ENCODE data around the gene EHD4.

The EHD4 gene

DNA sequence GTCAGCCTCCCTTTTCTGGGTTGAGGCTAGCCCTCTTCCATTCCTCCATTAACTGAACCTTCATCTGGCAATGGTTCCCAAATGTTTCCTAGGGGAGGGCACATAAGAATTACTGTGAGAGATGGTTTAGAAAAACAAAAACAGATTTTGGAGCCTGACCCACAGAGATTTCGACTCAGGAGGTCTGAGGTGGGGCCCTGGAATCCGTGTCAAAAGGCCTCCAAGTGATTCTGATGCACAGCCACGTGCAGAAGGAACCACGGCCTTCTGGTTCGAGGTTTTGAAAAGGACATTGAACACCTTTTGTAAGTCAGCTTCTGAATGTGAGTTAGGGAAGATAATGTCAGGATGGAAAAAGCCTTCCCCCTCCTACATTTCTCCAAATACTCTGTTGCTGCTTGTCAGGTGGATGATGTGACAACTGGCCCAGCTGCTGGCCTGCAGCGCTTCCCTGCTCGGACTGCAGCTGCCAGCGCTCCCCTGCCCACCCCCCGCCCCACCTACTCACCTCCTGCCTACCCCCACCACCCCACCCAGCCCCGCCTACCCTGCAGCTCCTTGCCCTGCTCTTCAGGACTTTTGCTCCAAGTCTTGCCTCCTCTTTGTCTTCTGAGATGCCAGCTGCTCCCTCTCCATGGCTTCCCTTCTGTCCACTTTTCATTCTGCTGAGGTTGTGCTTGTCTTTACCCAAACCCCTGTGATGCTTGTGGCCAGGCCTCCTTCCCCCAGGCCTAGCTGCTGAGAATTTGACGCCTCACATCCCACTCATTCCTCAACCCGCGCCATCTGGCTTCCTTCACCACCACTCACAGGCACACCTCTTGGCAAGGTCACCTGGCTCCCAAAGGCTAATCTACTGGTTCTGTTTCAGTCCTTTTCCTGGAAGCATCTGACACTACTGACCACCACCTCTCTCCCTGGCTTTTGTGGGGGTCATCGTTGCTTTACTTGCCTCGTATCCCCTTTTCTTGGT is 6.6 kb downstream of the EHD4 start:
- H3K4me3 Mint-ChIP-seq, result no peak overlapping the region
- no peak for DNase-seq
- no peak overlapping the region for H3K27ac Mint-ChIP-seq
- H3K4me1 Mint-ChIP-seq (ENCODE audit: low read depth), result peaks cover 59% of the 10 kb centered on the region
- H3K36me3 Mint-ChIP-seq (ENCODE audit: low read depth), result peaks cover 36% of the 10 kb centered on the region
- H3K9me3 Mint-ChIP-seq, result no peaks in the 10 kb centered on the region
- H3K27me3 Mint-ChIP-seq, result no peaks in the 10 kb centered on the region

DNA sequence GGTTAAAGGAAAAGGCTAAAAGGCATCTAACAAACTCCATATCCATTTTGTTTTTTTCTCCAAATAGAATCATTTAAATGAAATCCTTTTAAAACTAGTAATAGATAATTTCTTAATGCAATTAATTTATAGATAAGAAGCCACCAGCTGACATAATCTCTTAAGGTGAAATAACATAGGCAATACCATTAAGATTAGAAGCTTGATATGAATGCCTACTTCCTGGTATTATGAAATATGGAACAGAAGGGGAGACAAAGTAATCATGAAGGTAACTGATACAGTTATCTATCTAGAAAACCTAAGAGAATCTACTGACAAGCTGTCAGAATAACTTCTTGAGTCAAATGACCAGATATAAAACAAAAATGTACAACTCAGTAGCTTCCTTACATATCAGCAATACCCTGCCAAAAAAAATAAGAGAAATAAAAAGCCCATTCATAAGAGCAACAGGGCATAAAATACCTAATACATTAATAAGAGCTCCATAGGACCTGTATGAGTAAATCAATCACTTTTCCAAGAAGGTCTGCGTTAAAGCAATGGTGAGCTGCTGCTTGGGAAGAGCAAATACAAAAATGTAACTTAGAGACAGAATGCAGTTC is 10.7 kb downstream of the EHD4 start:
- H3K9me3 Mint-ChIP-seq, result no peaks in the 10 kb centered on the region
- no peak for DNase-seq
- H3K27me3 Mint-ChIP-seq, result no peaks in the 10 kb centered on the region
- H3K27ac Mint-ChIP-seq, result no peak overlapping the region
- H3K4me1 Mint-ChIP-seq (ENCODE audit: low read depth), result peaks cover 38% of the 10 kb centered on the region
- H3K36me3 Mint-ChIP-seq (ENCODE audit: low read depth), result peaks cover 33% of the 10 kb centered on the region
- no peak overlapping the region for H3K4me3 Mint-ChIP-seq

DNA sequence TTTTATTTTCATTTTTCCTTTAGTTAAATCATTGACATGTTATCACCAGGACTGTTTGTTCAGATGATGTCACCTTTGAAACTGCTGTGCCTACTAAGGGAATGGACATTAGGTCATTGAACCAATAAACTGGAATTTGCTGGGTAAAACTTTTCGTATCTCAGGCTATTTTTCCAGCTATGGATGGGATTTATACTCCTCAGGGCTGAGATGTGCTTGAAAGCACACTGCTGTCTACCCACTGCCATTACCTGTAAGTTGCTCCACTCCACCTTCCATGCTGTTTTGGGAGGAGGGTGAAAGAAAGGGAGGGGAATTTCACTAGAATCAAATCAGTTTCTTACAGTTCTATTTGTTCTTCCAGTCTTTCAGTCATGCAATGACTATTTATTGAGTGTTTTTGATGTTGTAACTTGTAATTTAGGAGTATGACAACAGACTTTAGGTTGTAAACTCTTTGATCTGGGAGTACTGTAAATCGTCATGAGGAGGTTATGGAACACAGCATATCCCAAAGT is 11.3 kb downstream of the EHD4 start:
- no peaks in the 10 kb centered on the region for H3K9me3 Mint-ChIP-seq
- no peaks in the 10 kb centered on the region for H3K27me3 Mint-ChIP-seq
- peaks cover 34% of the 10 kb centered on the region for H3K4me1 Mint-ChIP-seq (ENCODE audit: low read depth)
- no peak overlapping the region for H3K27ac Mint-ChIP-seq
- H3K4me3 Mint-ChIP-seq, result no peak overlapping the region
- H3K36me3 Mint-ChIP-seq (ENCODE audit: low read depth), result peaks cover 33% of the 10 kb centered on the region
- no peak for DNase-seq

DNA sequence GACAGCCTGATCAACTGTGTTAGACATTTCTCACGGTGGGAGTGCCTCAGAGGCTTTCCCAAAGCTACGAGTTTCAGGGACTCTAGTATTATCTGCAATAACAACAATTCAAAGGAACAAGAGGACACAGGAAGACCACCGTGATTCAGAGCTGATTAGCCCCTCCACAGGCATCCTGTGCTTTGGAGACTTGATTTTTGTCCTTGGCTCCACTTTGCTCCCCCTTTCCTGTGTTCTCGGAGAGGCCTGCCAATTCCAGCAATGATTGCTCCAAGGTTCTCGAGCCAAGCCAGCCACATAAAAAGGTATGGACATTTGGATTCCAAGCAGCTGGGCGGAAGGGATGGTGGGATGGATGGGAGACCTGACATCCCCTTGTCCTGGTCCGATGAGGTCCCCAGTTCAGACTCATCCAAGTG is 14.3 kb downstream of the EHD4 start:
- Mint-ChIP-seq H3K4me3 (no peak overlapping the region), H3K27me3 (no peaks in the 10 kb centered on the region), H3K27ac (no peak overlapping the region), H3K9me3 (no peaks in the 10 kb centered on the region), H3K4me1 (ENCODE audit: low read depth) (peaks cover 31% of the 10 kb centered on the region), H3K36me3 (ENCODE audit: low read depth) (peaks cover 47% of the 10 kb centered on the region)
- DNase-seq, result no peak

DNA sequence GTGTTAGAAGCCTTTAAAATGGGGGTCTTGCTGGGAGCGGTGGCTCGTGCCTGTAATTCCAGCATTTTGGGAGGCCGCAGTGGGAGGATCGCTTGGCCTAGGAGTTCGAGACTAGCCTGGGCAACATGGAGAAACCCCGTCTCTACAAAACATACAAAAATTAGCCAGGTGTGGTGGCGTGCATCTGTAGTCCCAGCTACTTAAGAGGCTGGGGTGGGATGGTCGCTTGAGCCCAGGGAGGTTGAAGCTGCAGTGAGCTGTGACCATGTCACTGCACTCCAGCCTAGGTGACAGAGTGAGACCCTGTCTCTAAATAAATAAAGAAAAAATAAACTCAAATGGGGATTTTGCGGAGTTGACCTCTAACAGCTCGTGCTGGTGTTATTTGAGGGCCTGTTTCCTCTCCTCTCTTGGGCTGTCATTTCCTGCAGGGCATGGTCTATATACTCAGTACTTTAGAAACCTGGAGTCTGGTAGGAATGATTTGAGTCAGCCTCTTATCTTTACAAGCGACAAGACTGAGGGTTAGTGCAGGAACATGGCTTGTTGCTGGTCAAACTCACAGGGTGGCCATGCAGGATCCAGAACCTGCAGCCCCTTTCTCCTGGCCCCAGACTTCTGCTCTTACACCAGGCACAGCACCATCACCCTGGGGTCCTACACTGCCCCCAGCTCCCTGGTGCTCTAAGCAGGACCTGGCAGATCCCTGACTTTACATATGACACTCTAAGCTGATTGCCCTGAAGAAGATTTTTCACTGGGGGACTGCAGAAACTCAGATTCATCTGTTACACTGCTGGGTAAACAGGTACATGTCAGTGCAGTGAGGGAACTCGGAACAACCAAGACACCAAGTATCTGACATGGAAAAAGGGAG is 15.1 kb downstream of the EHD4 start:
- H3K4me3 Mint-ChIP-seq, result no peak overlapping the region
- no peak for DNase-seq
- peak overlapping the region; percentile 73 for H3K27ac Mint-ChIP-seq
- H3K27me3 Mint-ChIP-seq, result no peaks in the 10 kb centered on the region
- H3K9me3 Mint-ChIP-seq, result no peaks in the 10 kb centered on the region
- peaks cover 28% of the 10 kb centered on the region for H3K4me1 Mint-ChIP-seq (ENCODE audit: low read depth)
- H3K36me3 Mint-ChIP-seq (ENCODE audit: low read depth), result peaks cover 51% of the 10 kb centered on the region

DNA sequence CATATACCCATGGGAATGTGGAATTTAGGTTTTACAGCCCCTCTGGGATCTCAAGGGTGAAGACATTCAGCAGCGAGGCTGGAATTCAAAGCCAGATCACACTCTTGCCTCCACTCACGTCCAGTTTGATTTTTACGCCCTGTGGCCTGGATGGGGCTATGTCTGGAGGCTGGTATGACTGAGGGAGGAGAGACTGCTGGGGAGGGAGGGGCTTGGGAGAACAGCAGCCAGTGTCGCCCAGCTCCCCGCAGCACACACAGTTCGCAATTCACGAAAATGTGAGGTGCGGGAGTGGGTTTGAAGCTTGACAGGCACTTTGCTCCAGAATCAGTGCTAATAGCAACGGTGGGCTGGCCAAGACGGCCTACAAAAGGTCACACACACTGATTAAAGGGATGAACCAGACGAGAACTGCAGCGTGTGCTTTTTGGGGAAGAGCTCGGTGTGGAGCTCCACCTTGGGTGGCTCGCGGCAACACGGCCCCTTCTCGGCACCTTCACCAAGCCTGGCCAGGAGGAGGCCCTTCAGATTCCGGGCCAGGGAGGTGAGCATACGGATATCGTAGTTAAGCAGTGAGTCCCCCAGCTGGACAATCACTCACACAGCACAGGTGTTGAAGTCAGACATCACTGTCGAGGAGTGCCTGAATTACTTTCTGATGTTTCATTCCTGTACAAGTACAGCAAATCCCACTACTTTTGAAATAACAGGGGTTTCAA is 16.4 kb downstream of the EHD4 start:
- H3K27me3 Mint-ChIP-seq, result no peaks in the 10 kb centered on the region
- peaks cover 17% of the 10 kb centered on the region for H3K4me1 Mint-ChIP-seq (ENCODE audit: low read depth)
- DNase-seq, result no peak
- H3K36me3 Mint-ChIP-seq (ENCODE audit: low read depth), result peaks cover 55% of the 10 kb centered on the region
- H3K9me3 Mint-ChIP-seq, result no peaks in the 10 kb centered on the region
- no peak overlapping the region for H3K4me3 Mint-ChIP-seq
- H3K27ac Mint-ChIP-seq, result no peak overlapping the region

DNA sequence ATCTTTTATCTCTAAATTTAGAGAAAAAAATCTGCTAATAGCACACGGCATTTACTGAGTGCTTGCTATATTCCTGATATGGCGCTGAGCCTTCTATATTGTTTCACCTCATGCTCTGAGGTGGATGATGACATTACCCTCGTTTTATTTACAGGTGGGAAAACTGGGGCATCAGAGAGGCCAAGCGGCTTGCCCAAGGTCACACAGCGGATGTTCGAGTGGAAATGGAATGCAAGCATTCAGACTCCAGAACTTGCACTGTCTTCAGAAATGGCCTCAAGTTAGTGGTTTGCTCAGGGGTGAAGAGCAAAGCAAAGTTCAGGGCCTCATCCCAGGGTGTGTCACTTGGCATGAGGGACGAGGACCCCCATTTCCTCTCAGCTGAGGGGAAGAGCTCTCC is 17.3 kb downstream of the EHD4 start:
- H3K36me3 Mint-ChIP-seq (ENCODE audit: low read depth), result peaks cover 61% of the 10 kb centered on the region
- H3K9me3 Mint-ChIP-seq, result no peaks in the 10 kb centered on the region
- DNase-seq, result no peak
- H3K27me3 Mint-ChIP-seq, result no peaks in the 10 kb centered on the region
- H3K4me3 Mint-ChIP-seq, result no peak overlapping the region
- no peak overlapping the region for H3K27ac Mint-ChIP-seq
- peaks cover 16% of the 10 kb centered on the region for H3K4me1 Mint-ChIP-seq (ENCODE audit: low read depth)

DNA sequence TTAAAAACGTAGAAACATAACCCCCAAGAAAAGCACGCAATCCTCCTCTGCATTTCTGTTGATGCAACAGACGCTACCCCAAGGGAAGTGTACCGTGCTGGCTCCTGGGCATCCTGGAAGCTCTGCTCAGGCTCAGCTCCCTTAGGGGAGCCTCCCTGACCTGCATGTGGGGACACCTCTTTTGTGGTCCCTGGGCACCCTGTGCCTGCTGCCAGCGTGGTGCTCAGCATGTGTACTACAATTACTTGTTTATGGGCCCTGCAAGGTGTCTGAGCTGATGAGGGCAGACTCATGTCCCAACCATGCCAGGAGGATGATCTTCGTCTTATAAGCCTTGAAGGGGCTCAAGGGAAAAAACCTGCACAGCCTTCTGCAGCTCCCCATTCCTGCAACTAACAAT is 18.3 kb downstream of the EHD4 start:
- H3K4me3 Mint-ChIP-seq, result no peak overlapping the region
- H3K4me1 Mint-ChIP-seq (ENCODE audit: low read depth), result peaks cover 14% of the 10 kb centered on the region
- peak overlapping the region; percentile 26 for H3K27ac Mint-ChIP-seq
- H3K27me3 Mint-ChIP-seq, result no peaks in the 10 kb centered on the region
- H3K36me3 Mint-ChIP-seq (ENCODE audit: low read depth), result peaks cover 63% of the 10 kb centered on the region
- H3K9me3 Mint-ChIP-seq, result no peaks in the 10 kb centered on the region
- no peak for DNase-seq

DNA sequence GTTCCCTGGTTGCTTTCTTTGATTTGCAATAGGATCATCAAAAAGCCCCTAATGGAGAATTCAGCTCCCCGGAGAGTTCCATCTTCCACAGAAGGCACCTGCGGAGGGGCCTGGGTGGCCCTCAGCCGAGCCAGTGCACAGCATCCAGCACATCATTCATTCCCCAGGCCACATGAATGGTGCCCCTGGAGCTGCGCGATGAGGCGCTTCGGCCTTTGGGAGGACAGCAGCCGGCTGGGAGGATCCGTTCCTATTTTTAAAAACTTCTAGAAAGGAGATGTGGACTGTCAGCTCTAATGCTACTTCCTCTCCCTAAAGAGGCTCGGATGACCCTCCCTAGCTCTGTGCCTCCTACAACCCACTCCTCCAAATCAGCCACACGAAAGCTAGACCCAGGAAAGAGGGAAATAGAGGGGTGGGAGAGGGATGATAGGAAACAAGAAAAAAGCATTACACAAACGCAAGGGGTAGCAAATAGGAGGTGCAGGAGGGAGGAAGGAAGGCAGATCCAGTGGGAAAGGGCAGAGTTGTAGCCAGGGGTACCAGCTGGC is 20.3 kb downstream of the EHD4 start:
- Mint-ChIP-seq H3K36me3 (ENCODE audit: low read depth) (peaks cover 54% of the 10 kb centered on the region), H3K4me1 (ENCODE audit: low read depth) (peaks cover 5% of the 10 kb centered on the region)

DNA sequence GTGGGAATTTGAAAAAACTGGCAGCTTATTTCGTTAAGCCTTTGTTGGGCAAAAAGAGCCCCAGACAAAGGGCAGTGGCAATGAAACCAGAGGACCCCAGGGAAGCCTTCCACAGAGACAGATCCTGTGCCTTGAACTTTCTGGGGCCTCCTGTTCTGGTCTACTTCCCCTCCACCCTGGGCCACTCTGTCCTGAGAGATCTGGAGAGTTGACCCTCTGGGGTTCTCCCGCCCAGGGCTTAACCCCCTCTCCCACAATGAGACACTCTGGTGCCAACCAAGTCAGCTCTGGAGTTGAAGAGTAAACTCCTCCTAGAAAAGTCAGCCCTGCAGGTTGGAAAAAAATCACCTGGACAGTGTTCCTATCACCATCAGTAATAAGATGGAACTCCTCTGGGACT is 20.8 kb downstream of the EHD4 start:
- H3K27ac Mint-ChIP-seq, result no peak overlapping the region
- DNase-seq, result no peak
- no peak overlapping the region for H3K4me3 Mint-ChIP-seq
- peaks cover 1% of the 10 kb centered on the region for H3K4me1 Mint-ChIP-seq (ENCODE audit: low read depth)
- H3K36me3 Mint-ChIP-seq (ENCODE audit: low read depth), result peaks cover 55% of the 10 kb centered on the region
- H3K27me3 Mint-ChIP-seq, result no peaks in the 10 kb centered on the region
- no peaks in the 10 kb centered on the region for H3K9me3 Mint-ChIP-seq

More for the DNA sequence above, 20.3 kb downstream of the EHD4 start:
- no peak overlapping the region for H3K27ac Mint-ChIP-seq
- H3K4me3 Mint-ChIP-seq, result no peak overlapping the region
- no peak for DNase-seq
- H3K27me3 Mint-ChIP-seq, result no peaks in the 10 kb centered on the region
- no peaks in the 10 kb centered on the region for H3K9me3 Mint-ChIP-seq

DNA sequence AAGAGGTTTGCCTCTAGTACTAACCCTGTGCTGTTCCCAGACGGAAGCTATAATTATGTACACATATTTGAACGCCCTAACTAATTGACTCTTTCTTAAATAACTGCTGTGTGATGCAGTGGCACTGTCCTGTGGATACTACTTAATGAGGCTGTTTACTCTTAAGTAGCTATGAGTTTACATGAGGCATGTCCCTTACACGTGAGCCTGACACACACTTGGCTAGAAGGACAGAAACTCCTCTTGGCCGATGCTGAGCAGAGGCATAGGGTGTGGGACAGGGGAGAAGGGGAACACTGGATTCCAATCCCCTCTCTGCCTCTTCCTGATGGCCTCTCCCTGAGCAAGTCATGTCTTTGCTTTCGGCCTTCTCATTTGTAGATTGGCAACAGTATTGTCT is 21.9 kb downstream of the EHD4 start:
- no peak overlapping the region for H3K4me3 Mint-ChIP-seq

DNA sequence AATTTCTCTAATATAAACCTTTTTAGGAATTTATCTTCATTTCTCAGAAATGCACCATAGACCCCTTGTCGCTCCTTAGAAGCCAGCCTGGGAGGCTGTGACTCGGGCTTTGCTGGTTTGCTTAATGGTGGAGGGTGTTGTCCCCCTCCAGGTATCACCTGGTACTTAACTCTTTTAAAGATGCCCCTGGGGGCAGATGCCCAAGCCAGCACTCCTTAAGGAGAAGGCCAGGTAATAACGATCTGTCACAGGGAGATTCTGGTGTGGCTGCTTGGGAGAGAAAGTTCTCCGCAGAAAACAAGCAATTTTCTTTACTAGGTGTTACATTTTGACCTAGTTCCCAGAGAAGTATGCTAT is 22.3 kb downstream of the EHD4 start:
- no peaks in the 10 kb centered on the region for H3K9me3 Mint-ChIP-seq
- H3K36me3 Mint-ChIP-seq (ENCODE audit: low read depth), result peaks cover 58% of the 10 kb centered on the region
- no peak for DNase-seq
- no peaks in the 10 kb centered on the region for H3K4me1 Mint-ChIP-seq (ENCODE audit: low read depth)
- no peak overlapping the region for H3K4me3 Mint-ChIP-seq
- no peaks in the 10 kb centered on the region for H3K27me3 Mint-ChIP-seq
- H3K27ac Mint-ChIP-seq, result no peak overlapping the region

More for the DNA sequence above, 21.9 kb downstream of the EHD4 start:
- DNase-seq, result no peak
- Mint-ChIP-seq H3K27ac (no peak overlapping the region), H3K4me1 (ENCODE audit: low read depth) (no peaks in the 10 kb centered on the region), H3K36me3 (ENCODE audit: low read depth) (peaks cover 56% of the 10 kb centered on the region), H3K27me3 (no peaks in the 10 kb centered on the region), H3K9me3 (no peaks in the 10 kb centered on the region)

DNA sequence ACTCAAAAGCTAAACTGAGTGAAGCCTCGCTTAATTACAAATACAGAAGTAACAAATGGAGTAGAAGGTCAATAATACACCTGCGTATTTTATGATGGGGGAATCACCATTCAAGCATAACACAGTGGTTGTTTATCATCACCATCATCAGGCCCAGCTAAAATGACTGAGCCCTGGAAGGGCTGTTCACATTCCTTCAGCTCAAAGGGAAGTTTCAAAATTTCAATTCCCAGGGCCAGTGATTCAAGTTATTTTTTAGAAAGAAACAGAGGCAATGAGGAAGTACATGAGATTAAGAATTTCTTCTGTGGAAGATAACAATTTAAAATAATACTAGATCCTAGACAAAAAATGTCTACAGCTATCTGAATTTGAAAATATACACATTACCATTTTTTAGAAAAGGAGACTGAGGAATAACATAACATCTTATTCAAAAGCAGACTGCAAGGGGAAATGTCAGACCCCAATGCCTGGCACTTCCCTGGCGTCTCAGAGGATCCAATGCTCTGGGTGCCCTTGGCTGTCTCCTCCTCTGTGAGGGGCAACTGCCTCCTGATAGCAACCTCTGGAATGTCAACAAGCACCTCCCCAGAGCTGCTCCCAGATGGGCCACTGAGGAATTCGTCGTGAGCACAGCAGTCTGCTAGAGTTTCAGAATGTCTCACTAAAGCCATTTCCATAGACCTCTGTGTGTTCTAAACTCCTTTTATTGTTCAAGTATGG is 22.8 kb downstream of the EHD4 start:
- Mint-ChIP-seq H3K36me3 (ENCODE audit: low read depth) (peaks cover 61% of the 10 kb centered on the region), H3K4me3 (no peak overlapping the region), H3K27me3 (no peaks in the 10 kb centered on the region), H3K27ac (no peak overlapping the region), H3K4me1 (ENCODE audit: low read depth) (no peaks in the 10 kb centered on the region), H3K9me3 (no peaks in the 10 kb centered on the region)
- no peak for DNase-seq

Measured in activated T-cell treated with anti-CD3 and anti-CD28 coated beads, Interleukin-2, amount 50 U/mL, for 24 hours (primary cell).